Gastrocnemius medialis (tissue), 4 donors: ENCODE measurements around the gene MICU1. TPM values are rescaled to one million over a fixed set of nuclear protein-coding genes. Genes with fewer than 3 reads are reported as not detected.
"Not testable (repeated sequence)": the region's sequence is repeated elsewhere in the genome, so short reads cannot be mapped to it uniquely, and the experiment has no call there.

Source experiments
- ATAC-seq, 2 donors: fragments of 150-250 bp; one replicate each; pipeline ENCODE4 v1.9.1; 2016
- DNase-seq, 2 donors: peaks; one replicate each; pipeline ENCODE4 v3.0.0-alpha.2; 2019
- H3K27ac ChIP-seq, 4 donors: fragments of 200-600 bp; sonication (generic); 1 replicate in 1 of 4; 2 replicates in 3 of 4; pipeline ENCODE4 v1.5.1; 2016 to 2018; ENCODE audit warnings: mild to moderate bottlenecking in 2 of 4, moderate library complexity in 1 of 4
- H3K27me3 ChIP-seq, 3 donors: fragments of 200-600 bp; sonication (generic) in 2 of 3; 1 replicate in 1 of 3; 2 replicates in 2 of 3; pipeline versions ENCODE4 v1.5.1 to v1.6.0; 2016 to 2019; ENCODE audit warnings: mild to moderate bottlenecking in 1 of 3, moderate library complexity in 1 of 3
- H3K36me3 ChIP-seq, 2 donors: fragments of 200-600 bp; sonication (generic) in 1 of 2; one replicate each; pipeline ENCODE4 v1.5.1; 2017 to 2018
- H3K4me1 ChIP-seq, 2 donors: fragments of 200-600 bp; sonication (generic) in 1 of 2; one replicate each; pipeline ENCODE4 v1.5.1; 2016 to 2017; ENCODE audit warnings: mild to moderate bottlenecking in 2 of 2
- H3K4me3 ChIP-seq, 4 donors: fragments of 200-600 bp; sonication (generic) in 3 of 4; 1 replicate in 1 of 4; 2 replicates in 3 of 4; pipeline ENCODE4 v1.5.1; 2016 to 2019; ENCODE audit warnings: mild to moderate bottlenecking in 2 of 4
- H3K9me3 ChIP-seq, 3 donors: fragments of 200-600 bp; sonication (generic) in 2 of 3; 1 replicate in 1 of 3; 2 replicates in 2 of 3; pipeline ENCODE4 v1.5.1; 2016 to 2019
- POLR2A ChIP-seq, 2 donors: fragments of 450-650 bp; IDR thresholded peaks; one replicate each; pipeline ENCODE4 v1.6.1; 2017; ENCODE audit warnings: antibody characterized with exemption in 2 of 2, mild to moderate bottlenecking in 2 of 2, moderate library complexity in 2 of 2
- in situ Hi-C, 4 donors: fragments of 200-750 bp; cut with MboI; loops; one replicate each; pipeline versions ENCODE4 v1.15.0 to v1.8.0; 2017; ENCODE audit warnings: low sequenced_read_pairs in 4 of 4
- intact Hi-C: fragments of 100-400 bp; cut with DNase I; formaldehyde crosslinking; loops from one replicate; pipeline ENCODE4 v1.15.1; 2023; ENCODE audit warnings: low total_unique reads
- total RNA-seq, 4 donors: library from RNA; depleted of rRNA; stranded (reverse); fragments of >200 nt; gene quantifications; one replicate each; pipeline versions ENCODE4 v1.1.0 to v1.2.3, GENCODE V29; 2016
- TF ChIP-seq, protein P1 (sequence below), 5 experiments: fragments of 450-650 bp in 3 of 5; fragments of 200-600 bp in 2 of 5; sonication (generic) in 2 of 5; IDR thresholded peaks in 4 of 5; conservative IDR thresholded peaks in 1 of 5; 1 replicate in 4 of 5; 2 replicates in 1 of 5; pipeline ENCODE4 v1.5.1; 2016 to 2019; ENCODE audit warnings: antibody characterized with exemption in 5 of 5, mild to moderate bottlenecking in 3 of 5, moderate library complexity in 3 of 5

Gene MICU1
- total RNA-seq, 4 donors from 2014 or later: 42.7 to 62.2 (median 51.9) TPM

DNA sequence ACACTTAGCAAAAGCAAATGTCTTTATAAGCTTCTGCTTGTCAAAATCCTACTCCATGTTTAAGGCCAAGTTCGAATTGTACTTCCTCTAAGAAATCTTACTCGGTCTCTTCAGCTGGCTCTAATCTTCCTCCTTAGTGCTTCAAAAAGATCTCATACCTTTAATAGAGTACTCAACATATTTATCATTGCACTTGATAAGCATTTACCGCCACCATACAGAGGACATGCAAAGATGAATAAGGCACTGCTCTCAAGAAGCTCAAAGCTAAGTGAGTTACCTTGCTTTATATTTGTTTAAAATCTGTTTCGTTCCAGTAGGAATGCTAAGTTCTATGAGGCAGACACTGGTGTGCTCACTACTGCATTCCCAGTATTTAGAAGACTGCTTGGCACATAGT lies 209.2 kb downstream of the MICU1 start:
- no peak for TF ChIP-seq POLR2A (IDR thresholded peaks at IDR 0.05)
- TF ChIP-seq, protein P1, sequence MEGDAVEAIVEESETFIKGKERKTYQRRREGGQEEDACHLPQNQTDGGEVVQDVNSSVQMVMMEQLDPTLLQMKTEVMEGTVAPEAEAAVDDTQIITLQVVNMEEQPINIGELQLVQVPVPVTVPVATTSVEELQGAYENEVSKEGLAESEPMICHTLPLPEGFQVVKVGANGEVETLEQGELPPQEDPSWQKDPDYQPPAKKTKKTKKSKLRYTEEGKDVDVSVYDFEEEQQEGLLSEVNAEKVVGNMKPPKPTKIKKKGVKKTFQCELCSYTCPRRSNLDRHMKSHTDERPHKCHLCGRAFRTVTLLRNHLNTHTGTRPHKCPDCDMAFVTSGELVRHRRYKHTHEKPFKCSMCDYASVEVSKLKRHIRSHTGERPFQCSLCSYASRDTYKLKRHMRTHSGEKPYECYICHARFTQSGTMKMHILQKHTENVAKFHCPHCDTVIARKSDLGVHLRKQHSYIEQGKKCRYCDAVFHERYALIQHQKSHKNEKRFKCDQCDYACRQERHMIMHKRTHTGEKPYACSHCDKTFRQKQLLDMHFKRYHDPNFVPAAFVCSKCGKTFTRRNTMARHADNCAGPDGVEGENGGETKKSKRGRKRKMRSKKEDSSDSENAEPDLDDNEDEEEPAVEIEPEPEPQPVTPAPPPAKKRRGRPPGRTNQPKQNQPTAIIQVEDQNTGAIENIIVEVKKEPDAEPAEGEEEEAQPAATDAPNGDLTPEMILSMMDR (IDR thresholded peaks at IDR 0.05 in 4 of 5, conservative IDR thresholded peaks at IDR 0.05 in 1 of 5): no peak
- DNase-seq (no peak), ATAC-seq (no peak)
- Histone ChIP-seq H3K36me3 (peaks cover 0 to 11% of the 10 kb centered on the region in 2 donors), H3K27me3 (no peaks in the 10 kb centered on the region), H3K27ac (no peak overlapping the region), H3K9me3 (no peaks in the 10 kb centered on the region), H3K4me3 (no peak overlapping the region), H3K4me1 (no peaks in the 10 kb centered on the region)
- in situ Hi-C loops: no loop called here
- intact Hi-C loops: no loop called here

DNA sequence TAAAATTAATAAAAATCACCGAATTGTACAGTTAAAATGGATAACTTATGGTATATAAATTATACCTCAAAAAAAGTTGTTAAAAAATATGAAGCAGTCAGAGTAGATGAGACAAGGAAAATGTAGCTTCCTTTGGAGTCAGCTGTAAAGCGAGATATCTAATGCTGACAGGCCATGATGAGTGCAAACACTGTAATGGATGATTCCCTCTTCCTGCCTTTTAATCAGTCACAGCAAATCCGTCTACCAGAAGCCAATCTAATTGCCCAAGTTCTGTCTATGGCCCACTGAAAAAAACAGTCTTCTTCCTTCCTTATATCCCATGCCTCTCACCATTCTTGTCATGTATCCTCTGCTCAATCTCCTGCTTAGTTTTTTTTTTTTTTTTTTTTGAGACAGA lies 211.2 kb downstream of the MICU1 start:
- DNase-seq (no peak), ATAC-seq (no peak)
- no peaks in the 10 kb centered on the region for H3K4me1 ChIP-seq
- TF ChIP-seq, protein P1 (IDR thresholded peaks at IDR 0.05 in 4 of 5, conservative IDR thresholded peaks at IDR 0.05 in 1 of 5): no peak
- TF ChIP-seq POLR2A (IDR thresholded peaks at IDR 0.05): no peak
- in situ Hi-C loops (no loop called here), intact Hi-C loops (no loop called here)
- H3K27ac ChIP-seq: no peak overlapping the region
- H3K27me3 ChIP-seq: no peaks in the 10 kb centered on the region
- H3K4me3 ChIP-seq: no peak overlapping the region
- no peaks in the 10 kb centered on the region for H3K9me3 ChIP-seq
- H3K36me3 ChIP-seq: no peaks in the 10 kb centered on the region

DNA sequence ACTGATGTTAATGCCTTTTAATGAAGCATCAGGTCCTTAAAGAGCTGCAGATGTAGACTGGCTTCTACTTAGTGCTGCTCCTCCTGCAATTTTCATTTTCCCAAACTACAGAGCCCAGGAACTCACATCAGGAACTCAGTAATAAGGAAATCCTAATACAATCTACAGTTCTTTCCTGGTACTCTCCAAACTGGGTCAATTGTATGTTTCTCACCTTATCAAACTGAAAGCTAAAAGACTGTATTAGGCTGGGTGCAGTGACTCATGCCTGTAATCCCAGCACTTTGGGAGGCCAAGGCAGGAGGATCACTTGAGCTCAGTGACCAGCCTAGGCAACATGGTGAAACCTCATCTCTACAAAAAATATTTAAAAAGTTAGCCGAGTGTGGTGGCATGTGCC lies 216.7 kb downstream of the MICU1 start:
- no peak for DNase-seq
- ATAC-seq: no peak
- TF ChIP-seq, protein P1 (IDR thresholded peaks at IDR 0.05 in 4 of 5, conservative IDR thresholded peaks at IDR 0.05 in 1 of 5): no peak
- no peak for TF ChIP-seq POLR2A (IDR thresholded peaks at IDR 0.05)

DNA sequence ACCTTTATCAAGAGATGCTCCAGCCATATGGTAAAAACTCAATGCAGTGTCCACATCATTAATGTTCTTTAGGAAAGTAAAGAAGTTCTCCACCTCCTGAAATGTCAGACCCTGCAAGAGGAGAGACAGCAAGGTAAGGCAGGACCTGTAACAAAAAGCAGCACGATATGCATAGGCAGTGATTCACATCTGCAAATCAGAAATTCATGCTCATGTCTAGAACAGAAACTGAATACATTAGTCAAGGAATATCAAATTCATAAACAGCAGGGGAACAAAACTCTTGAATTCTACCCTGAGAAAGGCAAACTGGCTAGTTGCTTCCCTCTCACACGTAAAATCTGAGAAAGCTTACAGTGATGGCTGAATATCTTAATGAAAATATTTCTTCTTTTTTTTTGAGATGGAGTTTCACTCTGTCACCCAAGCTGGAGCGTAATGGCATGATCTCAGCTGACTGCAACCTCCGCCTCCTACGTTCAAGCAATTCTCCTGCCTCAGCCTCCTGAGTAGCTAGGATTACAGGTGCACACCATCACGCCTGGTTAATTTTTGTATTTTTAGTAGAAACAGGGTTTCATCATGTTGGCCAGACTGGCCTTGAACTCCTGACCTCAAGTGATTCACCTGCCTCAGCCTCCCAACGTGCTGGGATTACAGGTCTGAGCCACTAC lies 217.8 kb downstream of the MICU1 start:
- Histone ChIP-seq H3K27me3 (no peaks in the 10 kb centered on the region), H3K4me1 (no peaks in the 10 kb centered on the region), H3K4me3 (no peak overlapping the region), H3K9me3 (no peaks in the 10 kb centered on the region), H3K27ac (no peak overlapping the region), H3K36me3 (no peaks in the 10 kb centered on the region)
- in situ Hi-C loops: no loop called here
- ATAC-seq: no peak
- no peak for DNase-seq
- intact Hi-C loops: no loop called here
- no peak for TF ChIP-seq POLR2A (IDR thresholded peaks at IDR 0.05)

More for the DNA sequence above, 216.7 kb downstream of the MICU1 start:
- Histone ChIP-seq H3K4me1 (no peaks in the 10 kb centered on the region), H3K4me3 (no peak overlapping the region), H3K9me3 (no peaks in the 10 kb centered on the region), H3K27me3 (no peaks in the 10 kb centered on the region), H3K27ac (no peak overlapping the region), H3K36me3 (no peaks in the 10 kb centered on the region)
- in situ Hi-C loops (no loop called here), intact Hi-C loops (no loop called here)

DNA sequence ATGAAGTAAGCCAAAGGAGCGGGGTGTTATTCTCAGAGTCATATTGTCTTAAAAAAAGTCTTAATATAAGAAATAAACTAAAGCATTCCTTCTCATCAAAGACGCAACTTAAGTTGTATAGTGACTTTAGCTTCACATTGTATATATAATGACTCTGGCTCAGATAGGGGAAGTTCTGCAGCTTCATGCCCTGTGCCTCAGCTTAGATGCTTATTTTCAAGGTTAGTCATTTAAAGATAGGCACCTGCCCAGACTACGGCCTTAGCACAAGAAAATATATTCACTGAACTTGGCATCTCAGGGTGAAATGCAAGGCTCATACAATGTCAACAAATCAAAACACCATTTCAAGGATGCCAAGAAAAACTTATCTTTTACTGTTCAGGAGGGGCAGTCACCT lies 218.4 kb downstream of the MICU1 start:
- DNase-seq (no peak), ATAC-seq (no peak)
- Histone ChIP-seq H3K4me1 (no peaks in the 10 kb centered on the region), H3K27ac (no peak overlapping the region), H3K9me3 (no peaks in the 10 kb centered on the region), H3K27me3 (no peaks in the 10 kb centered on the region), H3K4me3 (no peak overlapping the region), H3K36me3 (no peaks in the 10 kb centered on the region)
- intact Hi-C loops (no loop called here), in situ Hi-C loops (no loop called here)
- no peak for TF ChIP-seq POLR2A (IDR thresholded peaks at IDR 0.05)

DNA sequence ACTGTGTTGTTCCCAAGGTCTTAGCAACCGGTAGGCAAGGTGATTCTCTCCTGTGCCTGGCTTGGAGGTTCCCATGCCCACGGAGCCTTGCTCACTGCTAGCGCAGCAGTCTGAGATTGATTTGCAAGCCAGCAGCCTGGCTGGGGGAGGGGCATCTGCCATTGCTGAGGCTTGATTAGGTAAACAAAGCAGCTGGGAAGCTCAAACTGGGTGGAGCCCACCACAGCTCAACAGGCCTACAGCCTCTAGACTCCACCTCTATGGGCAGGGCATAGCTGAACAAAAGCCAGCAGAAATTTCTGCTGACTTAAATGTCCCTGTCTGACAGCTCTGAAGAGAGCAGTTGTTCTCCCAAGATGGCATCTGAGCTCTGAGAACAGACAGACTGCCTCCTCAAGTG lies 230.3 kb downstream of the MICU1 start:
- ATAC-seq, in situ Hi-C loops, H3K4me3 ChIP-seq, H3K4me1 ChIP-seq, H3K27ac ChIP-seq, intact Hi-C loops, H3K36me3 ChIP-seq, DNase-seq, H3K9me3 ChIP-seq, H3K27me3 ChIP-seq: not testable (repeated sequence)
